ENCODE results near the gene PKP4. TPM values are rescaled to one million over a fixed set of nuclear protein-coding genes. Genes with fewer than 3 reads are reported as not detected.
"Not testable (repeated sequence)": the region's sequence is repeated elsewhere in the genome, so short reads cannot be mapped to it uniquely, and the experiment has no call there.

Gene PKP4
- polyA plus RNA-seq, 1 experiment, result 24.9 TPM

GRCh38 chr2:158460632-158461297 lies 4.0 kb downstream of the PKP4 start:
- ChIA-PET POLR2A (no interaction called here), CTCF (interaction anchor here (1.1 to 1.3 kb wide), 2 partner anchors 57 to 285 kb away, joined by 3 read pairs; no protein-coding TSS in a partner anchor)
- no peaks in the 10 kb centered on the region for H3K9me3 ChIP-seq (ENCODE audit: control insufficient read depth, insufficient read depth, low read length)
- no peaks in the 10 kb centered on the region for H3K27me3 ChIP-seq (ENCODE audit: control insufficient read depth, insufficient read depth, low read length)
- no peak for DNase-seq (ENCODE audit: low read depth, low spot score)
- H3K4me3 ChIP-seq (ENCODE audit: low read depth, low read length), result no peak overlapping the region
- peak; percentile 21; the same call in 1 of the 2 replicates for TF ChIP-seq CTCF (IDR thresholded peaks at IDR 0.05; ENCODE audit: low read depth, low read length)
- no peak overlapping the region for H3K27ac ChIP-seq (ENCODE audit: low read depth, low read length)

GRCh38 chr2:158463496-158464095 lies 6.8 kb downstream of the PKP4 start:
- CTCF ChIA-PET, result interaction anchor here (0.6 to 0.8 kb wide), 2 partner anchors 165 to 287 kb away, joined by 3 to 4 read pairs; no protein-coding TSS in a partner anchor
- Histone ChIP-seq H3K4me3 (ENCODE audit: low read depth, low read length) (no peak overlapping the region), H3K27me3 (ENCODE audit: control insufficient read depth, insufficient read depth, low read length) (no peaks in the 10 kb centered on the region), H3K27ac (ENCODE audit: low read depth, low read length) (no peak overlapping the region), H3K9me3 (ENCODE audit: control insufficient read depth, insufficient read depth, low read length) (no peaks in the 10 kb centered on the region)
- POLR2A ChIA-PET, result no interaction called here
- TF ChIP-seq CTCF (IDR thresholded peaks at IDR 0.05; ENCODE audit: low read depth, low read length), result no peak
- no peak for DNase-seq (ENCODE audit: low read depth, low spot score)

GRCh38 chr2:158464426-158465281 lies 7.9 kb downstream of the PKP4 start:
- DNase-seq (ENCODE audit: low read depth, low spot score), result no peak
- no peak overlapping the region for H3K4me3 ChIP-seq (ENCODE audit: low read depth, low read length)
- H3K27me3 ChIP-seq (ENCODE audit: control insufficient read depth, insufficient read depth, low read length), result no peaks in the 10 kb centered on the region
- H3K27ac ChIP-seq (ENCODE audit: low read depth, low read length), result no peak overlapping the region
- peak; percentile 56 for TF ChIP-seq CTCF (IDR thresholded peaks at IDR 0.05; ENCODE audit: low read depth, low read length)
- CTCF ChIA-PET, result interaction anchor here (0.9 kb wide), 2 partner anchors 8 to 13 kb away, joined by 4 to 6 read pairs; partner anchors contain the start of genes CCDC148 and PKP4
- H3K9me3 ChIP-seq (ENCODE audit: control insufficient read depth, insufficient read depth, low read length), result no peaks in the 10 kb centered on the region
- POLR2A ChIA-PET, result no interaction called here

- CTCF ChIA-PET, result interaction anchor here (0.7 kb wide), 1 partner anchor 9 kb away, joined by 5 read pairs; no protein-coding TSS in a partner anchor
- Histone ChIP-seq H3K9me3 (ENCODE audit: control insufficient read depth, insufficient read depth, low read length) (no peaks in the 10 kb centered on the region), H3K27ac (ENCODE audit: low read depth, low read length) (no peak overlapping the region), H3K4me3 (ENCODE audit: low read depth, low read length) (no peak overlapping the region), H3K27me3 (ENCODE audit: control insufficient read depth, insufficient read depth, low read length) (no peaks in the 10 kb centered on the region)
- no peak for TF ChIP-seq CTCF (IDR thresholded peaks at IDR 0.05; ENCODE audit: low read depth, low read length)
- POLR2A ChIA-PET, result no interaction called here
- DNase-seq (ENCODE audit: low read depth, low spot score), result no peak
These were observed 10.5 kb downstream of the PKP4 start for GRCh38 chr2:158467248-158467647.

- not testable (repeated sequence) for H3K27me3 ChIP-seq (ENCODE audit: control insufficient read depth, insufficient read depth, low read length); DNase-seq (ENCODE audit: low read depth, low spot score); H3K27ac ChIP-seq (ENCODE audit: low read depth, low read length); H3K9me3 ChIP-seq (ENCODE audit: control insufficient read depth, insufficient read depth, low read length); H3K4me3 ChIP-seq (ENCODE audit: low read depth, low read length)
- ChIA-PET CTCF (interaction anchor here (1.6 to 2.3 kb wide), 2 partner anchors 10 to 15 kb away, joined by 5 to 9 read pairs; no protein-coding TSS in a partner anchor), POLR2A (interaction anchor here (0.7 kb wide), 1 partner anchor 62 kb away, joined by 3 read pairs; no protein-coding TSS in a partner anchor)
These were observed 16.1 kb downstream of the PKP4 start for GRCh38 chr2:158472829-158473228.

- not testable (repeated sequence) for DNase-seq (ENCODE audit: low read depth, low spot score); H3K9me3 ChIP-seq (ENCODE audit: control insufficient read depth, insufficient read depth, low read length); H3K27me3 ChIP-seq (ENCODE audit: control insufficient read depth, insufficient read depth, low read length); H3K27ac ChIP-seq (ENCODE audit: low read depth, low read length); H3K4me3 ChIP-seq (ENCODE audit: low read depth, low read length)
- ChIA-PET POLR2A (interaction anchor here (0.6 to 0.7 kb wide), 2 partner anchors 15 to 62 kb away, joined by 3 read pairs; no protein-coding TSS in a partner anchor), CTCF (interaction anchor here (1.6 to 2.3 kb wide), 2 partner anchors 10 to 15 kb away, joined by 5 to 9 read pairs; no protein-coding TSS in a partner anchor)
These were observed 16.5 kb downstream of the PKP4 start for GRCh38 chr2:158473300-158473699.

Data from AG04450 (cell line).